AG09319 (cell line): ENCODE measurements around the gene MAD1L1.

Experiments used
- DNase-seq: peaks from one replicate; pipeline ENCODE4 v3.0.0-alpha.2; 2010; ENCODE audit warnings: low read depth; ENCODE audit errors: extremely low read depth
- TF ChIP-seq, protein P1 (sequence below): IDR thresholded peaks from 2 replicates; pipeline ENCODE4 v1.5.1; 2011; ENCODE audit warnings: low read depth, mild to moderate bottlenecking, inconsistent platforms, low read length, moderate library complexity

MAD1L1 gene

DNA sequence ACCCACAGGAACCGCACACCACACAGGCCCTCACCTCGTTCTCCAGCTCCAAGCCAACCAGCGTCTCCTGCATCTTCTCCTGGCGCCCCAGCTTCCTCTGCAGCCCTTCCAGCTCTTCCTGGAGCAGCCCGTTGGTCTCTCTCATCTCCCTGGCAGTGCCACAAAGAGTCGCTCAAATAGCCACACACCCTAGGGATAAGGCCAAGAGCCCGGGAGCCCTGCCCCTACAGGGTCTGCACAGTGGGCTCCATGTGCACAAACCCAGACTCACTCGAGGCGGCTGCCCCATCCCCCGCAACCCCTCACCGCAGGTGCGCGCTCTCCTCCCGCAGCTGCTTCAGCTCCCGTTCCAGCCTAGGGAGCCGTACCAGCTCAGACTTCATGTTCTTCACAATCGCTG, 16.9 kb downstream of the MAD1L1 start:
- DNase-seq, result no peak
- TF ChIP-seq, protein P1, sequence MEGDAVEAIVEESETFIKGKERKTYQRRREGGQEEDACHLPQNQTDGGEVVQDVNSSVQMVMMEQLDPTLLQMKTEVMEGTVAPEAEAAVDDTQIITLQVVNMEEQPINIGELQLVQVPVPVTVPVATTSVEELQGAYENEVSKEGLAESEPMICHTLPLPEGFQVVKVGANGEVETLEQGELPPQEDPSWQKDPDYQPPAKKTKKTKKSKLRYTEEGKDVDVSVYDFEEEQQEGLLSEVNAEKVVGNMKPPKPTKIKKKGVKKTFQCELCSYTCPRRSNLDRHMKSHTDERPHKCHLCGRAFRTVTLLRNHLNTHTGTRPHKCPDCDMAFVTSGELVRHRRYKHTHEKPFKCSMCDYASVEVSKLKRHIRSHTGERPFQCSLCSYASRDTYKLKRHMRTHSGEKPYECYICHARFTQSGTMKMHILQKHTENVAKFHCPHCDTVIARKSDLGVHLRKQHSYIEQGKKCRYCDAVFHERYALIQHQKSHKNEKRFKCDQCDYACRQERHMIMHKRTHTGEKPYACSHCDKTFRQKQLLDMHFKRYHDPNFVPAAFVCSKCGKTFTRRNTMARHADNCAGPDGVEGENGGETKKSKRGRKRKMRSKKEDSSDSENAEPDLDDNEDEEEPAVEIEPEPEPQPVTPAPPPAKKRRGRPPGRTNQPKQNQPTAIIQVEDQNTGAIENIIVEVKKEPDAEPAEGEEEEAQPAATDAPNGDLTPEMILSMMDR, result no peak

DNA sequence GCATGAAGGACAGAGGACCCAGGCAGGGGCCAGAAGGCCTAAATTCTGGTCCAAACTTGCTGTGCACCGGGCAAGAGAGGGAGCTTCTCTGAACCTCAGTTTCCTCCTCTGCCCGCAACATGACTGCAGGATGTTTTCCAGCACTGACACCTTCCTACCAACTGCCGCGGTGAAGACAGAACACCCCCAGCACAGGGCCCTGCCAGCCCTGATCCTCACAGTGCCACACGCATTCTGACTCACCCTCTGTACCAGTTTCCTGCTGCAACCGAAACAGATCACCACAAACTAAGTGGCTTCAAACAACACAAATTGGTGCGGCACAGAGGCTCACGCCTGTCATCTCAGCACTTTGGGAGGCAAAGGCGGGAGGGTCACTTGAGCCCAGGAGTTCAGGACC, 18.1 kb downstream of the MAD1L1 start:
- TF ChIP-seq, protein P1, result no peak
- no peak for DNase-seq

DNA sequence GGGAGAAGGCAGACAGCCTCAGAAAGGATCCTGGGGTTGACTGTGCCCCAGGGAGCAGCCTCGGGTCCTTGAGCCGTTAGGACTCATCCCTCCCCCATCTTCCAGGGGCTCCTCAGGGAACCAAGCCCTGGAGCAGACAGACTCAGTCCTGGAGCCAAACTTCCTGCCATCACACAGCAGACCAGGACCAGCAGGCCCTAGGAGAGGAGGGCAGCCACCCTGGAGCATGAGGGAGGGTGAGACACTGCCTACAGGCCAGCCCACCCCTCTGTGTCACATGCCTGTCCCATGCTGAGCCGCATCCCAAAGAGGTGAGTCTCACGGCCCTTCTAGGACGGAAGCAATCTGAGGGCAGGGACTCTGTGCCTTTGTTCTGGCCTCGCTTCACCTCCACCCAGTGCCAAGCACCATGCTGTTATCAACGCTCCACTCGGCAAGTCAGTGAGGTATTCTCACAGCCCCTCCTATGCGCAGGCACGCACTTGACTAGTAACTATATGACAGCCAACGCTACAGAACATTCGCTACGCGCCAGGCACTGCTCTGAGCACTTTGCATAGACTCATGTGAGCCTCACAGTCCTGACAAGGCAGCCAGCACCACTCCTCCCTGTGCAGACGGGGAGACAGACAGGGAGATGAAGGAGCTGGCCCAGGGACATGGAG, 19.1 kb downstream of the MAD1L1 start:
- TF ChIP-seq, protein P1, result no peak
- no peak for DNase-seq

DNA sequence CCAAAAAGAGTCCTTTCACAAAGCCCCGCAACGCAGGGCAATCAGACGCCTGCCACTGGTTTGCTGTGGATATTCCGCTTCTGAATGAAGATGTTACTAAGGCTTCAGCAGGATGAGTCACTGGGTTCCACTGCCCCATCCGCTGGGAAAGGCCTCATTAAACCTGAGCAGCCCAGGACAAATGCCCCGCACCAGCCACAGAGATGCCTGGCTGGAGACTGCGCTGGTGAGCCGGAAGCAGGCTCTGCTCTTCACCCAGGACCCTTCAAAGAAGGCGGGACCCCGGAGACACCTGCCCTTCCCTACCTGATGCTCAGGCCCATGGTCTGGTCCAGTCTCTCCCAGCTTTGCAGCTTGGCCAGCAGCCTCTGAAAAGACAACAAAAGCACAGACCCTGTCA, 19.8 kb downstream of the MAD1L1 start:
- TF ChIP-seq, protein P1, result no peak
- DNase-seq, result no peak

DNA sequence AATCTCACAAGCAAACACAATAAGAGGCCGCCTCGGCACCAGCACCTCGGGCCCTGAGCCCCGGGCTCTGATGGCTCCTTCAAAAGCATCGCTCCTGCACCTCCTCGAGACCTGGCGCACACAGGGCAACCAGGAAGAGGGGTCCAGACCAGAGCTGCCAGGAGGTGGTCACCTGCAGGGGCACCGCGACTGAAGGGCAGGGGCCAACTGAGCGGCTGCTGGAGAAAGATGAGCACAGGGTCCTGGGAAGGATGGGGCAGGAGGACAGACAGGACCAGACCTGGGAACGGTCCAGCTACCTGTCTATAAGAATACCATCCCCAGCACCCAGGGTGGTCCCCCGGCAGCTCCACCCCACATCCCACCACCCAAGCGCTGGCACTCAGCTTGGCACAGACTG, 20.8 kb downstream of the MAD1L1 start:
- no peak for DNase-seq
- TF ChIP-seq, protein P1, result no peak

DNA sequence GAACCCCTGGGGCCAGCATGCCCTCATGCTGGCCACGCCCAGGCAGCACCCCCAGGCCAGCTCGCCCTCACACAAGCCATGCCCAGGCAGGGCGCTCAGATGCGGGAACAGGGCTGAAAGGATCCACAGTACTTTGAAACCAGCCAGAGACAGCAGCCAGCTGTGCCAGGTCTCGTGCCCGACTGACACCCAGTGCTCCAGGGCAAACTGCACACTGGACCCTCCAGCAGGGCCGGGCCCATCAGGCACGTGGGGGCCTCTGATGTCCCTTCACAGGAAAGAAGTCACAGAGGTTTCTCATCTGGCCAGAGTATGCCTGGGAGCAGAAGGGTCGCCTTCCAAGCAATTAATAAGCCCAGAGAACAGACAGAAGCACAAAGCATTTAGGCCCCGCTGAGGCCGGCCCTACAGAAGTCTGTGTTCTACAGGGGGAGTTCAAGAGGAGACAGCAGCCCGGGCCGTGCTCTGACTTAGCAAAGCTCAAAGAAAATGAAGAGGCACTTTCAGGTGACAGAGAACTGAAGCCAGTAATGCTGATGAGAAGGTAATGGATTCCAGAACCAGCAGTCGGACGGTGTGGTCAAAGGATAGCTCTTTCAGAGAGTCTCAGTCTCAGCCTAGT, 21.4 kb downstream of the MAD1L1 start:
- TF ChIP-seq, protein P1, result no peak
- DNase-seq, result no peak

DNA sequence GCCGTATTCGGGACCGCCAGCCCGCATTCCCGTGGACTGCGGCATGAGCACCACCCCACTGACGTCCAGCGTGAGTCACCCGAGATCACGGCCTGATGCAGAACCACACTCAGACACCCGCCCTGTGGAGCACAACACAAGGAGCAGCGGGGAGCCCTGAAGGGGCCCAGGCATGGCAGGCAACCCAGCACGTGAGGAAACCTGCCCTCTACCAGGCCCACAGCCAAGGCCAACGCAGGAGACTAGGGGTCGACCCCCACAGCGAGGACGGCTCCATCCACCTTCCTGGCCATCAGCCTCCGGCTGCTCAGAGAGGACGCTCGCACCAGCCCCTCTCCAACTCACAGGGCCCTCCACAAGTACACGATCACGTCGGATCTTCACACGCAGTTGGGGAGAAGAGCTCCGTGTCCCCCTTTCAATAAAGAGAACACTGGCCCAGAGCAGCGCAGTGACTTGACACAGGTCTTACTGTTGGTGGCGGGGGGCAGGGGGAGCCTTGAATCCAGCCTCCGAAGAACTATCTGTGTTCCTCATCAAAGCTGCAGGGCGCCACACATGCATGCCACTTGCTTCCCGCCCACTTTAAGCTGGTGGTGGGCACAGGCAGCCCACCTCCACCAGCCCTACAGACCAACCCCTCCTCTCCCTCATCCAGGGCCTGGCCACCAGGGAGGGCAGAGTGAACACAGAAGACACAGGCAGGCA, 22.0 kb downstream of the MAD1L1 start:
- TF ChIP-seq, protein P1, result no peak
- DNase-seq, result no peak
